Measurements from ENCODE around the gene MS4A6A.
A peak's percentile ranks its signal among the peaks of the same experiment; 100 is the strongest.
"Not testable (repeated sequence)": the region's sequence is repeated elsewhere in the genome, so short reads cannot be mapped to it uniquely, and the experiment has no call there.

MS4A6A gene

DNA sequence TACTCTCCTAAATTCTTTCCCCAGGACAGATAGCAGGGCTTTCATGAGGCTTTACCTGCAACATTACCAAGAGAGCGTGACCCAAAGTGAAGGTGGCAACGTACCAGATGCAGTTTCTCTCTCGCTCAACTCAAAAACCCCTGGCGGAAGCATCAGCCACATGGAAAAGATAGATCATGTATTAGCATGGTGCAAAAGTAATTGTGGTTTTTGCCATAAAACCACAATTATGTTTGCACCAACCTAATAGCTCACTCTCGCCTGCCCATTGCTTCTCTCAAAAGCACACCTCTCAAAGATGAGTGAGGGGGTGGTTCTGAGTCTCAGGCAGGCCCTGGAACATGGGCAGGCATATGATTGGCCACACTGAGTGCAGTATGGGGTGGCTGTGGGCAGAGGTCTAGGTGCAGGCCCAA, 7.0 kb downstream of the MS4A6A start:
- no peak for DNase-seq

GRCh38 chr11:60172011-60172410, 10.9 kb downstream of the MS4A6A start:
- DNase-seq: no peak

GRCh38 chr11:60170566-60170965, 12.3 kb downstream of the MS4A6A start:
- DNase-seq: no peak

- no peak for DNase-seq
These were observed 13.5 kb downstream of the MS4A6A start for GRCh38 chr11:60169264-60169915.

DNA sequence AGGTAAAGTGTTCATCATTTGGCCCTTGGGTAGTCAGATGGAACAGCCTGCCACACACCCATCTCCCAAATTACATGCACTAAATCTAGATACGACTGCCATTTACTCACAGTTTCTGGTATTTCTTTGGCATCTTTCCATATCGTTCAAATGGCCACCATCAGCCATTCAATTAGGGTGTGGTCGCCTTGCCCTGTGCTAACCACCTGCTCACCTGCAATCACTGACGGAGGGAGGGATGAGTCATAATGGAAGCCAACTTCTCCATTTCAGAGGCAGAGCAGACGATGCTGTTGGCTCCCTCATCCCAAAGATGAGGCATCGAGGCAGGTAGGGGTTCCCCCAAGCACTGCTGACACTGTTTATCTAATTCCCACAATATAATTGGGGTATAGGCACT, 14.6 kb downstream of the MS4A6A start:
- no peak for DNase-seq

DNA sequence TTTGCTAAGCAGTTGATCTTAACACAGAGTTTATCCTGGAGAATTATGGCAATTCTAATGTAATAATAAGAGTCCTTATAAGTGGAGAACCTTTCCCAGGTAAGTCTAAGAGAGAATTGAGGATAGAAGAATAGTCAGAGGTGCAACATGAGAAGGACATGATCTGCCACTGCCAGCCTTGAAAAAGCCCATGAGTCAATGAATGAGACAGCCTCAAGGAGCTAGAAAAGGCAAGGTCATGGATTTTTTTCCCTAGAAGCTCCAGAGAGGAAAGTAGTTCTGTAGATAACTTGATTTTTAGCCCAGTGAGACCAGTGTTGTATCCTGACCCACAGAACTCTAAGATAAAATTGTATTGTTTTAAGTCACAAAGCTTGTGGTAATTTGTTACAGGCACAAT, 16.9 kb downstream of the MS4A6A start:
- no peak for DNase-seq

- no peak for DNase-seq
These were observed 17.3 kb downstream of the MS4A6A start for GRCh38 chr11:60165538-60165937.

DNA sequence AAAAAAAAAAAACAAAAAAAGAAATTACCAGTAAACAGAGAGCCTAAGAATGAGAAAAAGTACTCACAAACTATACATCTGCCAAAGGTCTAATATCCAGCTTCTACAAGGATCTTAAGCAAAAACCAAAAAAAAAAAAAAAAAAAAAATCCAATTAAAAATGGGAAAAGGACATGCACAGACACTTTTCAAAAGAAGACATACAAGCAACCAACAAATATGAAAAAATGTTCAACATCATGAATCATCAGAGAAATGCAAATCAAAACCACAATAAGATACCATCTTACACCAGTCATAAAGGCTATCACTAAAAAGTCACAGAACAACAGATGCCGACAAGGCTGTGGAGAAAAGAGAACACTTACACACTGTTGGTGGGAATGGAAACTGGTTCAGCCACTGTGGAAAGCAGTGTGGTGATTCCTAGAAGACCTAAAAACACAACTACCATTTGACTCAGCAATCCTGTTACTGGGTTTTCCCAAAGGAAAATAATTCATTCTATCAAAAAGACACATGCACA, 18.3 kb downstream of the MS4A6A start:
- peak; percentile 29 for DNase-seq

DNA sequence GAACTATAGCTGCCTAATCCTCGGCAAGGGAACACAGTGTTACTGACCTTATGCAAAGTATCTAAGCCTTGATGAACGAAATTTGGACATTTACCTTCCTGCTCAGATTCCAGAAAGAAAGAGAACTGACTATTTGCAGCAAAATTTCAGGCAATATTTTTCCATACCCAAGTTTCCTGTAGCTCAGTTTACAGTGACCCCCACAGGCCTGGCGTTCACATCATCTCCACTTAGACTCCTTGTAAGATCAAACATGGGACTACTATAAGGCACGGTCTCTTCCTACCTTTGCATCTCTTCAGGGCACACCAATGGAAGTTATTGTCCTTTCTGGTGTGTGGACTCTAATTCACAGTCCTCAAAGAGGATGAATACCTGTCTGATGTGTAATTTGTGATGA, 21.1 kb downstream of the MS4A6A start:
- no peak for DNase-seq

DNA sequence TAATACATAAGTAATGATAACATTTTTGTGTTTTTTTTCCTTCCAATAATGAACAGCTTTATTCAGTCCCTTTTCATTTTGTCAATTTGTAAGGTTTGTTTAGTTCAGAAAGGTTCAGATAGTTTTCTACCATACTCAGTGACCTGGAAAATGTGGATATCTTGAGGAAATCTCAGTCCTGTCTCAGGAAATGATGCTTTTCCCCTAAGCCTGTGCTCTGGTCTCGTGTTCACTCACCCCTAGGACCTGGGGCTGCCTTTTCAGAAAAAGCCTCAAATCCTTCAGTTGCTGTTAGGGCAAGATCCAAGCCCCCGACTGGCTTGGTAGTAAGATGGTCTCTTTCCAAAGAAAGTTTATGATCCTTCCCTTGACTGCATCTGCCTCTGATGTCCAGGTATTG, 21.8 kb downstream of the MS4A6A start:
- no peak for DNase-seq

- DNase-seq: no peak
These were observed 23.0 kb downstream of the MS4A6A start for GRCh38 chr11:60159868-60160267.

- no peak for DNase-seq
These were observed 23.6 kb downstream of the MS4A6A start for GRCh38 chr11:60159284-60159683.

GRCh38 chr11:60158636-60159035, 24.2 kb downstream of the MS4A6A start:
- no peak for DNase-seq

DNA sequence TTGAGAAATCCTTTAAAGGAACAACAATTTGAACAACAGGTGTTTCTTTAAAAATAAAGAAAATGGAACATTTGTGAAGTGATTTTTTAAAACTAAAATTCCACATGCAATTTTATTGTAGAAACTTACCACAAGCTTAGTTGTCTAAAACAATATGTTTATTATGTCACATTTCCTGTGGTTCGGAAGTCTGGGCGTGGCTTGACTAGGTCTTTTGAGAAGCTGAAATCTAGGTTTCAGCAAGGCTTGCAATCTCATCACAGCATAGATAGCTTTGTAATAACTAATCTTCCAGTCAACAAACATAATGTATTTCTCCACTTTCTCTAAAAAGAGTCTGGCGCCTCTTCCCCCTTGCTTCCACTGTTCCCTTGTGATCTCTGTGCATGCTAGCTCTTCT, 27.0 kb downstream of the MS4A6A start:
- no peak for DNase-seq

DNA sequence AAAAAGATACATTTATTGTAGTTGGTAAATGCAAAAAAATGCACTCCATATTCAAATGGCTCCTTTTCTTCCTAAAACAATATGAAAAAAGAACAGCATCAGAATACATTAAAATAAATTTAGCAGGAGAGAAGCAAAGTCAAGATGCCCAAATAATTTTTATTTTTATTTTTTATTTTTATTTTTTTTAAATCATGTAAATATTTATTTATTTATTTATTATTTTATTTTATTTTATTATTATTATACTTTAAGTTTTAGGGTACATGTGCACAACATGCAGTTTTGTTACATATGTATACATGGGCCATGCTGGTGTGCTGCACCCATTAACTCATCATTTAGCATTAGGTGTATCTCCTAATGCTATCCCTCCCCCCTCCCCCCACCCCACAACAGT, 30.2 kb downstream of the MS4A6A start:
- not testable (repeated sequence) for DNase-seq

DNA sequence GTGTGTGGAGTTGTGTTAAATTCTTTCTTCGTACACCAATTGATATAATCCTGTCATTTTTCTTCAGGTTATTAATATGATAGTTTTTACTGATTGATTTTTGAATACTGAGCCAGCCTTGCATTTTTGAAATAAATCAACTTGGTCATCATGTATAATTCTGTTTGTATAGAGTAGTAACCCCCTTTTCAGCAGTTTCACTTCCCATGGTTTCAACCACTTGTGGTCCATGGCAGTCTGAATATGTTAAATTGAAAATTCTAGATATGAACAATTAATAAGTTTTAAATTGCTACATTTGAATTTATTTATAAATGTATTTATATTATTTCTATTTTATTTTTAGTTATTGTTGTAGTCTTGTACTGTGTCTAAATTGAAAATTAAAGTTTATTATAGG, 32.6 kb downstream of the MS4A6A start:
- no peak for DNase-seq

GRCh38 chr11:60145677-60146076, 37.2 kb downstream of the MS4A6A start:
- no peak for DNase-seq

- no peak for DNase-seq
These were observed 39.1 kb downstream of the MS4A6A start for GRCh38 chr11:60143768-60144167.

DNA sequence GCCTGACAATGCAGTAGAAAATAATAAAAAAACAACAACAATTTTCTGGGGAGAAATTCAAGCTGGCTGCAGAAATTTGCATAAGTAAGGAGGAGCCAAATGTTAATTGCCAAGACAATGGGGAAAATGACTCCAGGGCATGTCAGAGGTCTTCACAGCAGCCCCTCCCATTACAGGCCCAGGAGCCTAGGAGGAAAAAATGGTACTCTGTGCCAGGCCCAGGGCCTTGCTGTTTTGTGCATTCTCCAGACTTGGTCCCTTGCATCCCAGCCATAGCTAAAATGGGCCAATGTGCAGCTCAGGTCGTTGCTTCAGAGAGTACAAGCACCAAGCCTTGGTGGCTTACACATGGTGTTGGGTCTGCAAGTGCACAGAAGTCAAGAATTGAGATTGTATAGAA, 49.0 kb downstream of the MS4A6A start:
- DNase-seq: no peak

- no peak for DNase-seq
These were observed 51.0 kb downstream of the MS4A6A start for GRCh38 chr11:60131912-60132311.

DNA sequence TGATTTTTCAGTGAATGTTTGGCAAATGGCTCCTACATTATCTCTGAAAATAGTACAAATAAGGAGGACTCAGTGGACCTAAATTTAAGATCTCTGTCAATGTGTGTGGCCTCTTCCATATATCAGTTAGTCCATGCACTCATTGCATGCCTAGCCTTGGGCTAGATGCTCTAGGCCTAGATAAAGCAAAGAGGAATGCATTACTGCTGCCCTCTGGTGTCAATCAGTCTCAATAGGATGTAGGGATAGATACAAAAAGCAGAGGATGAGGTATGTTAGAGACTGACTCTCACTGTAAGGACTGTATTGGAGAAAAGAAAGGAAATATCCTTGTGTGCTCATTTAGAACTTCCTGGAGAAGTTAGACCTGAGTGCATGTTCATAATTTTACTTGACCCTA, 52.4 kb downstream of the MS4A6A start:
- DNase-seq: peak; percentile 82

GRCh38 chr11:60129853-60130252, 53.0 kb downstream of the MS4A6A start:
- peak; percentile 57 for DNase-seq

- DNase-seq: not testable (repeated sequence)
These were observed 54.0 kb downstream of the MS4A6A start for GRCh38 chr11:60128866-60129265.

DNA sequence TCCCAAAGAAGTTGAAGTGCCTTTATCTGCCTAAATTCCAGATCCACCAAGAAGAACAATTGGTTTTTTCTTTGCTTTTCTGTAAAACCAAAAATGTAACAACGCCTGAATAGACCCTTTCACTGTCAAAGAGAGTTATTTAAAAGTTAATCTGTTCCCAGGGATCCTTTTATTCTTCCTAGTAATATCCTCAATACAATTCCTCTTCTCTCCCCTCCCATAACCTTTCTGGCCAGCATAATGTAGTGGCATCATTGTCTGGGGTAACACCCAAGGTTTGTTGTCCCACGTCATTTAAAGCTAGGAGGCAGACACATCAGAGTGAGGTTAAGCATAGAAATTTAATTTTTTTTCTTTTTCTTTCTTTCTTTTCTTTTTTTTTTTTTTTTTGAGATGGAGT, 54.5 kb downstream of the MS4A6A start:
- DNase-seq: no peak

GRCh38 chr11:60127311-60127811, 55.5 kb downstream of the MS4A6A start:
- no peak for DNase-seq
